Nephron (organoid): ENCODE results near the gene PPFIA1.

Source experiments
- H3K27ac Mint-ChIP-seq, 3 experiments: 2 replicates each; pipeline ENCODE4 v1.8.0; 2020; ENCODE audit warnings: mixed read lengths in 3 of 3, mild to moderate bottlenecking in 2 of 3, moderate library complexity in 1 of 3
- H3K27me3 Mint-ChIP-seq: 2 replicates; pipeline ENCODE4 v1.8.0; 2021; ENCODE audit warnings: low read depth, mild to moderate bottlenecking, moderate library complexity, mixed read lengths
- H3K36me3 Mint-ChIP-seq: 2 replicates; pipeline ENCODE4 v1.8.0; 2020; ENCODE audit warnings: low read depth, mixed read lengths
- H3K4me1 Mint-ChIP-seq: 2 replicates; pipeline ENCODE4 v1.8.0; 2020; ENCODE audit warnings: mixed read lengths
- H3K4me3 Mint-ChIP-seq, 3 experiments: 2 replicates each; pipeline ENCODE4 v1.8.0; 2020; ENCODE audit warnings: mild to moderate bottlenecking in 3 of 3, mixed read lengths in 3 of 3, moderate library complexity in 2 of 3
- H3K9me3 Mint-ChIP-seq: 2 replicates; pipeline ENCODE4 v1.8.0; 2020; ENCODE audit warnings: mixed read lengths
- TF ChIP-seq, protein P1 (sequence below), 3 experiments: fragments of 200-600 bp; sonication (generic); IDR thresholded peaks; one replicate each; pipeline ENCODE4 v1.5.0; 2021; ENCODE audit warnings: antibody characterized with exemption in 3 of 3; ENCODE audit not compliant: unreplicated experiment in 3 of 3

PPFIA1 gene

DNA sequence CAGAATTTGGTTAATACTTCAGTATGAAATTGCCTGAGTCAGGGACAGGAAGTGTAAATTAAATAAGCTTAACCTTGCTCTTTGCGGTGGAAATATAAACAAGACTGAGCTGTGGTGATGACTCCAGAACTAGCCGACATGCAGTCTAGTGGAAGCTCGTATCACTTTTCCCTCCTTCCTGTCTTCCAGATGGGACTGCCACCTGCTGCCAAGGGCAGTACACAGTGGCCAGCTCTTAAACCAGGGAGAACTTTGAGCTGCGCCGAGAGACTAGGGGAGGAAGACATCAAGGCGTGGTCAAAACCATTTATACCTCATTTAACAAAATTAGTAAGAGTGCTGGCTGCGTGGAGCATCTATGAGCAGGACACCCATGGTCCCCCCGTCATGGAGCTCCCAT lies 96.6 kb downstream of the PPFIA1 start:
- Mint-ChIP-seq H3K27ac (no peak overlapping the region), H3K4me1 (peaks cover 5% of the 10 kb centered on the region), H3K4me3 (no peak overlapping the region)

DNA sequence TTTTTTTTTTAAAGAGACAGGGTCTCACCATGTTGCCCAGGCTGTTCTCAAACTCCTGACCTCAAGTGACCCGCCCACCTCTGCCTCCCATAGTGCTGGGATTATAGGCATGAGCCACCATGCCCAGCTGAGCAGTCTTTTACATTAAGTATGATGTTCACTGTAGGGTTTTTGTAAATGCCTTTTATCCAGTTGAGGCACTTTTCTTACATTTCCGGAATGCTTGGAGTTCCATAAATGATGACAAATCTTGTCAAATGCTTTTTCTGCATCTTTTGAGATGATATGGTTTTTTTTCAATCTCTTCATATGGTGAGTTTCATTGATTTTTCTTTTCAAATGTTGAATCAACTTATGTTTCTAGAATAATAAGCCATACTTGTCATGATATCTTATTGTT lies 98.5 kb downstream of the PPFIA1 start:
- peaks cover 63% of the 10 kb centered on the region for H3K36me3 Mint-ChIP-seq
- H3K4me1 Mint-ChIP-seq: peaks cover 3% of the 10 kb centered on the region
- H3K27me3 Mint-ChIP-seq: no peaks in the 10 kb centered on the region
- H3K27ac Mint-ChIP-seq: no peak overlapping the region
- no peak overlapping the region for H3K4me3 Mint-ChIP-seq
- TF ChIP-seq, protein P1, sequence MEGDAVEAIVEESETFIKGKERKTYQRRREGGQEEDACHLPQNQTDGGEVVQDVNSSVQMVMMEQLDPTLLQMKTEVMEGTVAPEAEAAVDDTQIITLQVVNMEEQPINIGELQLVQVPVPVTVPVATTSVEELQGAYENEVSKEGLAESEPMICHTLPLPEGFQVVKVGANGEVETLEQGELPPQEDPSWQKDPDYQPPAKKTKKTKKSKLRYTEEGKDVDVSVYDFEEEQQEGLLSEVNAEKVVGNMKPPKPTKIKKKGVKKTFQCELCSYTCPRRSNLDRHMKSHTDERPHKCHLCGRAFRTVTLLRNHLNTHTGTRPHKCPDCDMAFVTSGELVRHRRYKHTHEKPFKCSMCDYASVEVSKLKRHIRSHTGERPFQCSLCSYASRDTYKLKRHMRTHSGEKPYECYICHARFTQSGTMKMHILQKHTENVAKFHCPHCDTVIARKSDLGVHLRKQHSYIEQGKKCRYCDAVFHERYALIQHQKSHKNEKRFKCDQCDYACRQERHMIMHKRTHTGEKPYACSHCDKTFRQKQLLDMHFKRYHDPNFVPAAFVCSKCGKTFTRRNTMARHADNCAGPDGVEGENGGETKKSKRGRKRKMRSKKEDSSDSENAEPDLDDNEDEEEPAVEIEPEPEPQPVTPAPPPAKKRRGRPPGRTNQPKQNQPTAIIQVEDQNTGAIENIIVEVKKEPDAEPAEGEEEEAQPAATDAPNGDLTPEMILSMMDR (IDR thresholded peaks at IDR 0.05; ENCODE audit: unreplicated experiment in 3 of 3): no peak
- peaks cover 4% of the 10 kb centered on the region for H3K9me3 Mint-ChIP-seq

More for the DNA sequence above, 96.6 kb downstream of the PPFIA1 start:
- Mint-ChIP-seq H3K27me3 (no peaks in the 10 kb centered on the region), H3K9me3 (peaks cover 4% of the 10 kb centered on the region), H3K36me3 (peaks cover 58% of the 10 kb centered on the region)
- TF ChIP-seq, protein P1 (IDR thresholded peaks at IDR 0.05; ENCODE audit: unreplicated experiment in 3 of 3): no peak

DNA sequence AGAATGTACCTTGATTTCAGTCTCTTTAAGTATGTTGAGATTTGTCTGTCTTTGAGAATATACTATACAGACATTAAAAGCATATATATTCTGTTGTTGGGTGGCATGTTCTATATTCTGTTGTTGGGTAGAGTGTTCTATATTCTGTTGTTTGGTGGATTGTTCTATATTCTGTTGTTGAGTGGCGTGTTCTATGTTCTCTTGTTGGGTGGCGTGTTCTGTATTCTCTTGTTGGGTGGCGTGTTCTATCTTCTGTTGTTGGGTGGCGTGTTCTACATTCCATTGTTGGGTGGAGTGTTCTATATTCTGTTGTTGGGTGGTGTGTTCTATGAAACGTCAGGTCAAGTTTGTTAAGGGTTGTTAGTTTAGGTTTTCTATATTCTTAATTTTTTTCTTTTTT lies 100.8 kb downstream of the PPFIA1 start:
- H3K27ac Mint-ChIP-seq: no peak overlapping the region
- no peak overlapping the region for H3K4me3 Mint-ChIP-seq
- peaks cover 50% of the 10 kb centered on the region for H3K36me3 Mint-ChIP-seq
- no peaks in the 10 kb centered on the region for H3K27me3 Mint-ChIP-seq
- TF ChIP-seq, protein P1 (IDR thresholded peaks at IDR 0.05; ENCODE audit: unreplicated experiment in 3 of 3): no peak
- H3K9me3 Mint-ChIP-seq: peaks cover 4% of the 10 kb centered on the region
- no peaks in the 10 kb centered on the region for H3K4me1 Mint-ChIP-seq

DNA sequence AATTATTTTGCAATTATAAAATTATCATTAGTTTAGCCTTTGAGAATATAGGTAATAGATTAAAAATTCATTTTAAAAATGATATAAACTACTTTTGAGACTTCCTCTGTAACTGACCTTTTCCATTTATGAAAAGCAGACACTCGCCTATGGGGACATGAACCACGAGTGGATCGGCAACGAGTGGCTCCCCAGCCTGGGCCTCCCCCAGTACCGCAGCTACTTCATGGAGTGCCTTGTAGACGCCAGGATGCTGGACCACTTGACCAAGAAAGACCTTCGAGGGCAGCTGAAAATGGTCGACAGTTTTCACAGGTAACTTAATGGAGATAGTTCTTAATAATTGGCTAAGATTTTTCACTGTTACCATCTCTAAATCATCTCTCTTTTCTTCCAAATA lies 101.6 kb downstream of the PPFIA1 start:
- TF ChIP-seq, protein P1 (IDR thresholded peaks at IDR 0.05; ENCODE audit: unreplicated experiment in 3 of 3): no peak
- no peak overlapping the region for H3K4me3 Mint-ChIP-seq
- H3K27ac Mint-ChIP-seq: no peak overlapping the region
- H3K27me3 Mint-ChIP-seq: no peaks in the 10 kb centered on the region
- H3K36me3 Mint-ChIP-seq: peaks cover 52% of the 10 kb centered on the region
- H3K4me1 Mint-ChIP-seq: no peaks in the 10 kb centered on the region
- peaks cover 4% of the 10 kb centered on the region for H3K9me3 Mint-ChIP-seq

DNA sequence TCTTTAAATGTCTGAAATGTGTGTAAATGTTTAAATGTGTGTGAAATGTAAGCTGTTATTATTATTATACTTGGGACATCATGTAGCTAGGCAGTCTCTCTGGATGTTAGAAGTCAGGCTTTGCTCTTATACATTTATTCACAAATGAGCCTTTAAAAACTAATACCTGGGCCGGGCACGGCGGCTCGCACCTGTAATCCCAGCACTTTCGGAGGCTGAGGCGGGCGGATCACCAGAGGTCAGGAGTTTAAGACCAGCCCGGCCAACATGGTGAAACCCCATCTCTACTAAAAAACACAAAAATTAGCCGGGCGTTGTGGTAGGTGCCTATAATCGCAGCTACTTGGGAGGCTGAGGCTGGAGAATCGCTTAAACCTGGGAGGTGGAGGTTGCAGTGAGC lies 106.1 kb downstream of the PPFIA1 start:
- TF ChIP-seq, protein P1 (IDR thresholded peaks at IDR 0.05; ENCODE audit: unreplicated experiment in 3 of 3): no peak
- Mint-ChIP-seq H3K4me1 (peaks cover under 1% of the 10 kb centered on the region), H3K9me3 (no peaks in the 10 kb centered on the region), H3K36me3 (peaks cover 49% of the 10 kb centered on the region), H3K27me3 (no peaks in the 10 kb centered on the region), H3K4me3 (no peak overlapping the region), H3K27ac (no peak overlapping the region)

DNA sequence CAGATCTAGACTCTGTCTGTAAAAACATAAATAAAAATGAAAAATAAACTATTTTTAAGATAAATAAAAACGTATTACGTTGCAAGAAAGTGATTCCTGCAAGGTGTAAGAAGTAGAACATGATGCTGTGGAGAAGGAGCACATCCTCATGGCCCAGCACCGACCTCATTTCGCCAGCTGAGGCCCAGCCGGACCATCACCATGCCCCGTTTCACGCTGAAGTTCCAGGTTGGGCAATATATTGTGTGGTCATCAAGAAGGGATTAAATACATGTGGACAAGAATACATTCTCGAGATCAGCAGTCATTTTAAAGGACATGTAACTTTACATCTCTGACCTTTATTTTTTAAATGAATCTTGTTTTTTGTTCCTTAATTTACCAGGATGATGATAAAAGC lies 107.2 kb downstream of the PPFIA1 start:
- Mint-ChIP-seq H3K36me3 (peaks cover 51% of the 10 kb centered on the region), H3K27me3 (no peaks in the 10 kb centered on the region), H3K4me3 (no peak overlapping the region), H3K9me3 (no peaks in the 10 kb centered on the region), H3K27ac (no peak overlapping the region), H3K4me1 (peaks cover 10% of the 10 kb centered on the region)
- TF ChIP-seq, protein P1 (IDR thresholded peaks at IDR 0.05; ENCODE audit: unreplicated experiment in 3 of 3): no peak
